Endodermal cell (in vitro differentiated cells): ENCODE results near the gene ZBTB7C. TPM values are rescaled to one million over a fixed set of nuclear protein-coding genes. Genes with fewer than 3 reads are reported as not detected.

Experiments used
- DNase-seq: peaks from one replicate; pipeline ENCODE4 v3.0.0-alpha.2; 2017
- H3K27ac ChIP-seq: 2 replicates; pipeline ENCODE4 v1.5.1; 2013; ENCODE audit warnings: mild to moderate bottlenecking, low read depth, low read length, moderate library complexity
- H3K27me3 ChIP-seq: 2 replicates; pipeline ENCODE4 v1.6.1; 2013; ENCODE audit warnings: mild to moderate bottlenecking, low read length, moderate library complexity; ENCODE audit not compliant: insufficient read depth, control insufficient read depth, poor library complexity, severe bottlenecking
- H3K36me3 ChIP-seq: 2 replicates; pipeline ENCODE4 v1.7.0; 2013; ENCODE audit warnings: mild to moderate bottlenecking, low read length, moderate library complexity; ENCODE audit not compliant: control insufficient read depth, insufficient read depth
- H3K4me1 ChIP-seq: one replicate; pipeline ENCODE4 v1.7.0; 2013; ENCODE audit warnings: low read length; ENCODE audit not compliant: control insufficient read depth, insufficient read depth
- H3K4me3 ChIP-seq: 2 replicates; pipeline ENCODE4 v1.5.1; 2013; ENCODE audit warnings: mild to moderate bottlenecking, low read length, moderate library complexity
- H3K9ac ChIP-seq: 2 replicates; pipeline ENCODE4 v1.6.1; 2013; ENCODE audit warnings: mild to moderate bottlenecking, low read length, moderate library complexity; ENCODE audit not compliant: poor library complexity, severe bottlenecking; ENCODE audit errors: extremely low read depth
- H3K9me3 ChIP-seq: 2 replicates; pipeline ENCODE4 v1.6.1; 2013; ENCODE audit warnings: mild to moderate bottlenecking, low read length, moderate library complexity; ENCODE audit not compliant: control insufficient read depth
- H3K27ac Mint-ChIP-seq: 2 replicates; pipeline ENCODE4 v1.8.0; 2020; ENCODE audit warnings: mixed read lengths
- H3K27me3 Mint-ChIP-seq: 2 replicates; pipeline ENCODE4 v1.8.0; 2021; ENCODE audit warnings: mild to moderate bottlenecking, mixed read lengths; ENCODE audit not compliant: insufficient read depth
- H3K36me3 Mint-ChIP-seq: 2 replicates; pipeline ENCODE4 v1.8.0; 2020; ENCODE audit warnings: low read depth, mixed read lengths
- H3K4me1 Mint-ChIP-seq: 2 replicates; pipeline ENCODE4 v1.8.0; 2020; ENCODE audit warnings: mixed read lengths
- H3K4me3 Mint-ChIP-seq: 2 replicates; pipeline ENCODE4 v1.8.0; 2020; ENCODE audit warnings: mild to moderate bottlenecking, moderate library complexity, mixed read lengths
- H3K9me3 Mint-ChIP-seq: 2 replicates; pipeline ENCODE4 v1.8.0; 2020; ENCODE audit warnings: mild to moderate bottlenecking, mixed read lengths
- CTCF ChIP-seq: fragments of 200-600 bp; sonication (generic); conservative IDR thresholded peaks from 2 replicates; pipeline ENCODE4 v1.5.0; 2021; ENCODE audit warnings: antibody characterized with exemption, mild to moderate bottlenecking
- WGBS, 2 experiments: methylation state at CpG; one replicate each; pipeline versions ENCODE4 v1.1.5 to v1.1.7; 2013; ENCODE audit warnings: missing lambda C conversion rate in 2 of 2, mixed read lengths in 1 of 2; ENCODE audit not compliant: insufficient coverage in 1 of 2, insufficient read length in 1 of 2; 5-methylcytosine and 5-hydroxymethylcytosine counted together
- long read RNA-seq, 4 experiments: library from polyadenylated mRNA in 2 of 4; library from RNA in 1 of 4; library from capped mRNA in 1 of 4; stranded (forward) in 3 of 4; unstranded in 1 of 4; transcript quantifications; one replicate each; pipeline ENCODE4 v2.0.0, GENCODE V29; 2020 to 2021; ENCODE audit warnings: inconsistent platforms in 1 of 4
- polyA plus RNA-seq, 2 experiments: library from polyadenylated mRNA; stranded (reverse); fragments of 50-300 nt; gene quantifications; one replicate each; pipeline ENCODE4 v1.2.3, GENCODE V29; 2013
- total RNA-seq, 2 donors: library from RNA; stranded (reverse); fragmentation: NEBNext Ultra II Directional in 1 of 2; extraction: Animal tissue kit (Norgen Biotek cat#: 25700) in 1 of 2; gene quantifications; 2 replicates in 1 of 2; 3 replicates in 1 of 2; pipeline ENCODE4 v1.2.1, GENCODE V29; 2021

The ZBTB7C gene
- total RNA-seq = under 1 TPM; 0.31 to 0.62 TPM
- polyA plus RNA-seq (2013, experiment 1 of 2) = 0.43 TPM
- 0.41 TPM for polyA plus RNA-seq (2013, experiment 2 of 2)
- long read RNA-seq, experiment 1 = 0 reads
- long read RNA-seq, experiment 2 = 0 reads
- long read RNA-seq, experiment 3 = 0 reads
- long read RNA-seq, experiment 4 = 0 reads

- peaks cover 68% of the 10 kb centered on the region for H3K27me3 Mint-ChIP-seq
- Histone ChIP-seq H3K27me3 (peaks cover 62% of the 10 kb centered on the region), H3K9ac (no peak within 1 kb of the TSS), H3K4me1 (no peaks in the 10 kb centered on the region), H3K9me3 (no peaks in the 10 kb centered on the region), H3K36me3 (no peaks in the 10 kb centered on the region), H3K4me3 (peak within 1 kb of the TSS; percentile 81), H3K27ac (no peak within 1 kb of the TSS)
- H3K36me3 Mint-ChIP-seq = no peaks in the 10 kb centered on the region
- WGBS, 2 experiments = 0% methylated on average over 5 to 130 of the region's 136 CpGs
- H3K27ac Mint-ChIP-seq = no peak within 1 kb of the TSS
- TF ChIP-seq CTCF = no peak
- H3K9me3 Mint-ChIP-seq = no peaks in the 10 kb centered on the region
- peak; percentile 81 for DNase-seq
- H3K4me1 Mint-ChIP-seq = peaks cover 13% of the 10 kb centered on the region
- peak within 1 kb of the TSS; percentile 61 for H3K4me3 Mint-ChIP-seq
These were observed at the start of gene ZBTB7C for GRCh38 chr18:48408727-48409590. ZBTB7C (minus strand) TSS chr18:48409383.

GRCh38 chr18:48456838-48457237, 47.7 kb upstream of the ZBTB7C start:
- 88 to 91% methylated on average over 7 to 9 of the region's 9 CpGs for WGBS, 2 experiments
- H3K27me3 ChIP-seq = no peaks in the 10 kb centered on the region

More at GRCh38 chr18:48456838-48457237, 47.7 kb upstream of the ZBTB7C start:
- H3K27ac Mint-ChIP-seq = no peak overlapping the region
- H3K9me3 Mint-ChIP-seq = no peaks in the 10 kb centered on the region
- H3K36me3 Mint-ChIP-seq = no peaks in the 10 kb centered on the region
- Histone ChIP-seq H3K4me1 (no peaks in the 10 kb centered on the region), H3K36me3 (no peaks in the 10 kb centered on the region), H3K27ac (no peak overlapping the region), H3K4me3 (no peak overlapping the region), H3K9ac (no peak overlapping the region), H3K9me3 (no peaks in the 10 kb centered on the region)
- TF ChIP-seq CTCF = no peak
- H3K4me3 Mint-ChIP-seq = no peak overlapping the region
- DNase-seq = no peak
- H3K27me3 Mint-ChIP-seq = peaks cover 13% of the 10 kb centered on the region
- no peaks in the 10 kb centered on the region for H3K4me1 Mint-ChIP-seq
